PFSK-1 (cell line): Measurements from ENCODE around the gene NPPC.

Experiments used
- FOXP2 ChIP-seq: optimal IDR thresholded peaks from 2 replicates; pipeline ENCODE3; 2011; ENCODE audit warnings: borderline replicate concordance, control low read depth, inconsistent platforms; ENCODE audit not compliant: insufficient read depth; ENCODE audit errors: extremely low read length, extremely low read depth
- POLR2AphosphoS5 ChIP-seq: IDR thresholded peaks from 2 replicates; pipeline ENCODE4 v1.6.1; 2012; ENCODE audit warnings: low read depth, mild to moderate bottlenecking, control low read depth, low read length, moderate library complexity
- SIN3A ChIP-seq: IDR thresholded peaks from 2 replicates; pipeline ENCODE4 v1.6.1; 2012; ENCODE audit warnings: mild to moderate bottlenecking, low read length, moderate library complexity, borderline replicate concordance; ENCODE audit not compliant: insufficient read depth
- TAF1 ChIP-seq: IDR thresholded peaks from 2 replicates; pipeline ENCODE4 v1.6.1; 2012; ENCODE audit warnings: low read length, control low read depth, borderline replicate concordance; ENCODE audit not compliant: insufficient read depth
- TF ChIP-seq, protein P1 (sequence below), 2 experiments: IDR thresholded peaks; 2 replicates each; pipeline versions ENCODE4 v1.6.1 to v1.8.0; 2011 to 2012; ENCODE audit warnings: low read depth in 2 of 2, low read length in 2 of 2, control low read depth in 1 of 2, inconsistent platforms in 1 of 2, mild to moderate bottlenecking in 1 of 2, moderate library complexity in 1 of 2; ENCODE audit not compliant: insufficient read depth in 1 of 2

Gene NPPC

DNA sequence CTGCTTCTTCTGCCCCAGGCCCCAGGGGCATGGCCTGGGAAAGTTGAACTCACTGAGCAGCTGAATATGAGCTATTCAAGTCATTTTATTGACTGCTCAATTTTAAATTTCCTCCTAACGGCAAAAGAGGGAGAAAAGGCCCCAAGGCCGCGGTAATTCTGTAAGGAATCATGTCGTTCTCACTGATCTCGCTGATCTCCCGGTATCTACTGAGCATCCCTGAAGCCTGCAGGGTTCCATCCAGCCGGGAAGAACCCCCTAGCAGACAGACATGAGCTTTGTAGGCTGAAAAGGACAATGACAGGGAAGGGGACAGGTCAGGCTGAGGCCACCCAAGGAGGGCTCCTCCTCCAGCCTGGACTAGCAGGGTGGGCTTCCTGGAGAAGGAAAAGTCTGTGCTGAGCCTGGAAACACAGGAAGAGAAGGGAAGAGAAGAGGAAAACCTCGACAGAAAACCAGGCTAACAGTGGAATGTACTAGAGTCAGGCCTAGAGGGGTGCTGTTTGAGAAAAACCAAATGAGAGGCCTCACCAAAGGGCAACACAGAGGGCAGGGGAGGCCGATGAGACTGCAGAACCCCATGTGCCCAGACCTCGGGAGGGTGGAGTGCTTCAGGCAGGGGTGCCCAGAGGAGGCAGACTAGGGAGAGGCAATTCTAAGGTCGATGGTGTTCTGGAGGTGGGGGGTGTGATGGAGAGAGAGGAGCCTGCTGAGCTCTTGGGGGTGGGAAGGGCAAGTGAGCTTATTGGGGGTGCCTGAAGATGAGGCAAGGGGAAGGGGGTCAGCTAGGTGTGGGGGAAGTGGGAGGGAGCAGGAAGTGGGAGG lies 2.9 kb upstream of the NPPC start:
- TF ChIP-seq SIN3A (no peak), FOXP2 (no peak), TAF1 (no peak), POLR2AphosphoS5 (no peak)
- TF ChIP-seq, protein P1, sequence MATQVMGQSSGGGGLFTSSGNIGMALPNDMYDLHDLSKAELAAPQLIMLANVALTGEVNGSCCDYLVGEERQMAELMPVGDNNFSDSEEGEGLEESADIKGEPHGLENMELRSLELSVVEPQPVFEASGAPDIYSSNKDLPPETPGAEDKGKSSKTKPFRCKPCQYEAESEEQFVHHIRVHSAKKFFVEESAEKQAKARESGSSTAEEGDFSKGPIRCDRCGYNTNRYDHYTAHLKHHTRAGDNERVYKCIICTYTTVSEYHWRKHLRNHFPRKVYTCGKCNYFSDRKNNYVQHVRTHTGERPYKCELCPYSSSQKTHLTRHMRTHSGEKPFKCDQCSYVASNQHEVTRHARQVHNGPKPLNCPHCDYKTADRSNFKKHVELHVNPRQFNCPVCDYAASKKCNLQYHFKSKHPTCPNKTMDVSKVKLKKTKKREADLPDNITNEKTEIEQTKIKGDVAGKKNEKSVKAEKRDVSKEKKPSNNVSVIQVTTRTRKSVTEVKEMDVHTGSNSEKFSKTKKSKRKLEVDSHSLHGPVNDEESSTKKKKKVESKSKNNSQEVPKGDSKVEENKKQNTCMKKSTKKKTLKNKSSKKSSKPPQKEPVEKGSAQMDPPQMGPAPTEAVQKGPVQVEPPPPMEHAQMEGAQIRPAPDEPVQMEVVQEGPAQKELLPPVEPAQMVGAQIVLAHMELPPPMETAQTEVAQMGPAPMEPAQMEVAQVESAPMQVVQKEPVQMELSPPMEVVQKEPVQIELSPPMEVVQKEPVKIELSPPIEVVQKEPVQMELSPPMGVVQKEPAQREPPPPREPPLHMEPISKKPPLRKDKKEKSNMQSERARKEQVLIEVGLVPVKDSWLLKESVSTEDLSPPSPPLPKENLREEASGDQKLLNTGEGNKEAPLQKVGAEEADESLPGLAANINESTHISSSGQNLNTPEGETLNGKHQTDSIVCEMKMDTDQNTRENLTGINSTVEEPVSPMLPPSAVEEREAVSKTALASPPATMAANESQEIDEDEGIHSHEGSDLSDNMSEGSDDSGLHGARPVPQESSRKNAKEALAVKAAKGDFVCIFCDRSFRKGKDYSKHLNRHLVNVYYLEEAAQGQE (IDR thresholded peaks at IDR 0.05; ENCODE audit: insufficient read depth in 1 of 2, low read depth in 2 of 2, low read length in 2 of 2) = no peak

DNA sequence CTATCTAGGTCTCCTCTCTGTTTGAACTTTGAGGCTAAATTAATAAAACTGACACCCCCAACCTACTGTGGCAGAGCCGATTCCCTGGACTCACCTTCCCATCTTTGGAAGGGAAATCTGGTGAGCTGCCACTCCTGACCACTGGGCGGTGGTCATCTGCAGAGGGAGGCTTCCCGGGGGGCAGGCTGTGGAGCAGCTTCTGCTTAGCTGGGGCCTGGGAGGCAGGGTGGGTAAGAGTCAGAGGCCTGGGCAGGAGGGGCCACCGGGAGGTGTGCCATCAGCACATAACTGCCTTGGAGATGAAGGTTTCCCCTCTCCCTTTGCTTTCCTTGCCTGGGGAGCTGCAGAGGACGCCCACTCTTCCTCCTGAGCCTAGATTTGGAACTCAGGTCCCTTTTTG lies 2.3 kb upstream of the NPPC start:
- TF ChIP-seq FOXP2 (no peak), SIN3A (no peak), POLR2AphosphoS5 (no peak), TAF1 (no peak)
- TF ChIP-seq, protein P1 (IDR thresholded peaks at IDR 0.05; ENCODE audit: insufficient read depth in 1 of 2, low read depth in 2 of 2, low read length in 2 of 2) = no peak

DNA sequence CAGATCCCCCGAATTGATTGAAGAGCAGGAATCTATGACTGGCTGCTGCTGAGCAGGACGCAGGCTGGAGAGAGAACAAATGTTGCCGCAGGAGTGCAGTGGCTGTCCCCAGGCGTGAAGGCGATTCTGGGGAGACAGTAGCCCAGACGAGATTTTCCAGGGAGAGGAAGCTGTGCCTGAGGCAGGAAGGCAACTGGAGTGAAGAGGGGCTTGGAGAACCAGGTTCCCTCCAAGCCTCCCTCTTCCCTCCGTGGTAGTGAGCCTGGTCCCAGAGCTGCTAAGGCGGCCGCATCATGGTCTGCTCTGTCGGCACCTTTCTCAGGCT lies 1.3 kb upstream of the NPPC start:
- no peak for TF ChIP-seq POLR2AphosphoS5
- TF ChIP-seq FOXP2 = no peak
- no peak for TF ChIP-seq TAF1
- TF ChIP-seq SIN3A = no peak
- TF ChIP-seq, protein P1 (IDR thresholded peaks at IDR 0.05; ENCODE audit: insufficient read depth in 1 of 2, low read depth in 2 of 2, low read length in 2 of 2) = no peak

DNA sequence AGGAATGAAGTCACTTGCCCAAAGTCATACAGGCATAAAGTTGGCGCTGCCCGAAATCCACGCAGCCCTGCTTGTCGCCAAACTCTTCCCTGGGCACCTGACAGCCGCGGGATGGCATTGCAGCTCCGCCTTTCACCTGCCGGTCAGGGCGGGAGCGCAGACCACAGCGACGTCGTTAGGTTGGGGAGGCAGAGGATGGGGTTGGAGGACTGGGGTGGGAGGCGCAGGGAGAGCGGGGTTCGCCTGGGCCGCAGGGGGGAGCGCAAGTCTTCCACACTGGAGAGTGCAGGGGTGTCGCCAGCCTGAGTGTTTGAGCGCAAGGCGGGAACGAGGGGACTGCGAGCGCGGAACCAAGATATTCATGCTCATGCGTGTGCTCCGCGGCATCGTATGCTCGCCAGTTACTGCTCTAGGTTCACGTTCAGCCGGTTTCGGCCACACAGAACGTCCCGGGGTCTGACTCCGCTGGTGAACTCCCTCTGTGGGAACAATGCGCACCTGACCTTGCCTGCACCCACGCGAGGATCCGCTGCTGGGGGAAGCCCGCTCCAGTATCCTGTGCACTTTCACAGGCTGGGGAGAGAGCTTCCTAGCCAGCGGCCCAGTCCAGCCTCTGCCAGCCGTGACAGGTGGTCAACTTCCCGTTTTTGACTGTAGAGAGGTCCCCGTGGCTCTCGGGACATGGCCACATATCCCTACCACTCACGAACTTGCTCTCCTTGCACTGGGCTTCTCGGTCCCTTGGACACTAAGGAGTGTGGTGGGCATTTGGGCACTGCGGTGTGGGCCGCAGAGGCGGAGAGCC lies 767 bp upstream of the NPPC start:
- no peak for TF ChIP-seq POLR2AphosphoS5
- TF ChIP-seq, protein P1 (IDR thresholded peaks at IDR 0.05; ENCODE audit: insufficient read depth in 1 of 2, low read depth in 2 of 2, low read length in 2 of 2) = no peak
- no peak for TF ChIP-seq FOXP2
- TF ChIP-seq TAF1 = no peak
- TF ChIP-seq SIN3A = no peak
